BLaER1 treated with 17β-estradiol and CSF1 and Interleukin-3, amounts not matched to agents 10 nM and 100 nM (cell line): ENCODE data around the gene MRPS15.
"Not testable (repeated sequence)": the region's sequence is repeated elsewhere in the genome, so short reads cannot be mapped to it uniquely, and the experiment has no call there.

Experiments used
- H3K27ac ChIP-seq, 11 experiments: shearing (Covaris generic); formaldehyde crosslinking; 2 replicates each; pipeline ENCODE4 v1.8.1; 2022
- H3K27me3 ChIP-seq, 11 experiments: shearing (Covaris generic); formaldehyde crosslinking; 2 replicates each; pipeline ENCODE4 v1.8.1; 2022
- H3K36me3 ChIP-seq, 11 experiments: shearing (Covaris generic); formaldehyde crosslinking; 2 replicates each; pipeline ENCODE4 v1.8.1; 2022
- H3K4me1 ChIP-seq, 10 experiments: shearing (Covaris generic); formaldehyde crosslinking; 2 replicates each; pipeline ENCODE4 v1.8.1; 2022
- H3K4me2 ChIP-seq, 11 experiments: shearing (Covaris generic); formaldehyde crosslinking; 2 replicates each; pipeline ENCODE4 v1.8.1; 2022
- H3K4me3 ChIP-seq, 10 experiments: shearing (Covaris generic); formaldehyde crosslinking; 2 replicates each; pipeline ENCODE4 v1.8.1; 2022
- H3K9ac ChIP-seq, 11 experiments: shearing (Covaris generic); formaldehyde crosslinking; 2 replicates each; pipeline ENCODE4 v1.8.1; 2022
- H3K9me3 ChIP-seq, 11 experiments: shearing (Covaris generic); formaldehyde crosslinking; replicated peaks in 1 of 11; 2 replicates each; pipeline ENCODE4 v1.8.1; 2022
- H4K20me1 ChIP-seq, 11 experiments: shearing (Covaris generic); formaldehyde crosslinking; 2 replicates each; pipeline ENCODE4 v1.8.1; 2022
- Cebpa-rat ChIP-seq, 11 experiments: shearing (Covaris generic); IDR thresholded peaks; 2 replicates each; pipeline ENCODE4 v1.8.1; 2022

Gene MRPS15

DNA sequence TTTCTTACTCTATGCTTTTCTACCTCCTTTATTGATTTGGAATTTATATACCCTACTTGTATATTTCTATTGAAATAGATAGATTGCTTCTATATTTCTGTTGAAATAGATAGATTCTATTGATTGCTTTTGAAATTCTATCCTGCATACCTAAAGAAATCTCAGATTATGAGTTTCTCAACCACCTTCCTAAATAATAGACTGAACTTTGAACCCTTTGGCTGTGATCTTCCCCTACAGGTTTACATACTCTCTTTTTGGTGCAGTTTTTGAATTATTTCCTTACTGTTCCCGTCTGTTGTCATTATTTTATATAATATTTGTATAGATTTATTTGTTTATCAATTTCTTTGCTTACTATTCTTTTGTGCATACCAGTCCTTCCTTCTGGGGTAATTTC, 39.0 kb upstream of the MRPS15 start:
- H3K9me3 ChIP-seq: 0 out of 22 replicates have a peak, but pooled peaks cover 0 to 9% (median 0%) of the 10 kb centered on the region in 11 experiments
- H3K4me3 ChIP-seq: no peak overlapping the region
- no peak overlapping the region for H3K27ac ChIP-seq
- H3K27me3 ChIP-seq: no peaks in the 10 kb centered on the region
- no peaks in the 10 kb centered on the region for H4K20me1 ChIP-seq
- H3K4me2 ChIP-seq: no peak overlapping the region
- H3K9ac ChIP-seq: no peak overlapping the region
- TF ChIP-seq Cebpa-rat (IDR thresholded peaks at IDR 0.05): no peak
- no peaks in the 10 kb centered on the region for H3K36me3 ChIP-seq
- H3K4me1 ChIP-seq: no peaks in the 10 kb centered on the region

DNA sequence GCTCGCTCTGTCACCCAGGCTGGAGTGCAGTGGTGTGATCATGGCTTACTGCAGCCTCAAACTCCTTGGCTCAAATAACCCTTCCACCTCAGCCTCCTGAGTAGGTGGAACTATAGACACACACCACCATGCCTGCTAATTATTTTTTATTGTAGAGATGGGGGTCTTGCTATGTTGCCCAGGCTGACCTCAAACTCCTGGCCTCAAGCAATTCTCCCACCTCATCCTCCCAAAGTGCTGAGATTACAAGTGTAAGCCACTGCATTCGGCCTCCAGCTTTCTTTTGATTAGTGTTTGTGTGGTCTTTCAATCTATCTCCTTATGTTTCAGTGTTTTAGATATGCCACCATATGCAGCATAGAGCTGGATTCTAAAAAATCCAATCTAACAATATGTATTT, 38.4 kb upstream of the MRPS15 start:
- Histone ChIP-seq H3K9ac (no peak overlapping the region), H3K4me2 (no peak overlapping the region), H3K4me3 (no peak overlapping the region), H3K4me1 (no peaks in the 10 kb centered on the region), H3K27me3 (no peaks in the 10 kb centered on the region), H4K20me1 (no peaks in the 10 kb centered on the region), H3K36me3 (no peaks in the 10 kb centered on the region), H3K27ac (no peak overlapping the region), H3K9me3 (0 out of 22 replicates have a peak, but pooled peaks cover 0 to 9% (median 0%) of the 10 kb centered on the region in 11 experiments)
- TF ChIP-seq Cebpa-rat (IDR thresholded peaks at IDR 0.05): no peak

- H3K4me2 ChIP-seq, H3K9ac ChIP-seq, H3K27me3 ChIP-seq, H3K4me3 ChIP-seq, H3K4me1 ChIP-seq, H3K9me3 ChIP-seq, H3K36me3 ChIP-seq, H4K20me1 ChIP-seq, H3K27ac ChIP-seq: not testable (repeated sequence)
These were observed 37.7 kb upstream of the MRPS15 start for GRCh38 chr1:36501911-36502310.

DNA sequence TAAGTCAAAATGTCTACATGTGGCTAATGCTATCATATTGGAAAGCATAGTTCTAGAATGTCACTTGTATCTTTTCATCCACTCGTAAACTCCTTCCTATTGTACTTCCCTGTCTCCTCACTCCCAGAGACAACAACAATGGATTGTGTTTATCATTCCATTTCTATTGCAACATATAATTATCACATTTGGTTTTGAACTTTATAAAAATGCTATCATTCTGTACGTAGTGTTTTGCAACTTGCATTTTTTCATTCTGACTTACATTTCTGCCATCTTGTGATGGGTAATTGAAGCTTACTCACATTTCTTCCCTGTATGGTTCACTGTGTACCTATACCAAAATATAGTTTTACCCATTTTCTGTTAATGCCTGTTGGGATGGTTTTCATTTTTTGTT, 33.0 kb upstream of the MRPS15 start:
- H3K27ac ChIP-seq: no peak overlapping the region
- no peak for TF ChIP-seq Cebpa-rat (IDR thresholded peaks at IDR 0.05)
- H3K4me1 ChIP-seq: peaks cover 0 to 10% (median 9%) of the 10 kb centered on the region in 10 experiments; a peak in 16 of 20 replicates
- H3K27me3 ChIP-seq: no peaks in the 10 kb centered on the region
- no peak overlapping the region for H3K4me3 ChIP-seq
- H3K4me2 ChIP-seq: no peak overlapping the region
- H3K9ac ChIP-seq: no peak overlapping the region
- no peaks in the 10 kb centered on the region for H3K9me3 ChIP-seq
- H3K36me3 ChIP-seq: no peaks in the 10 kb centered on the region
- no peaks in the 10 kb centered on the region for H4K20me1 ChIP-seq

DNA sequence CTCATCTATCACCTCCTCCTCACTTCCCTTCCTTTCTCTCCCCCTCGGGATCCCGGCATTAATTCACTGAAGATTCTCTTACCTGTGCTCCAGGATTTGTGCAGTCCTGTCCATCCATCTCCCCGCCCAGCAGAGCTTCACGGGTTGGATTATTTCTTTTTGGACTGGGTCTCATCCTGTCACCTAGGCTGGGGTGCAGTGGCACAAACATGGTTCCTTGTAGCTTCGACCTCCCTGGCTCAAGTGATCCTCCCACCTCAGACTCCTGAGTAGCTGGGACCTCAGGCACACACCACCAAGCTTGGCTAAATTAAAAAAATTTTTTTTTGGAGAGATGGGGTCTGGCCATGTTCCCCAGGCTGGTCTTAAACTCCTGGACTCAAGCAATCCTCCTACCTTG, 30.8 kb upstream of the MRPS15 start:
- Histone ChIP-seq H3K27me3 (no peaks in the 10 kb centered on the region), H3K4me1 (peaks cover 0 to 24% (median 17%) of the 10 kb centered on the region in 10 experiments; a peak in 16 of 20 replicates), H3K4me3 (no peak overlapping the region), H3K4me2 (no peak overlapping the region), H3K9me3 (no peaks in the 10 kb centered on the region), H3K9ac (no peak overlapping the region), H4K20me1 (no peaks in the 10 kb centered on the region), H3K36me3 (no peaks in the 10 kb centered on the region), H3K27ac (no peak overlapping the region)
- no peak for TF ChIP-seq Cebpa-rat (IDR thresholded peaks at IDR 0.05)

DNA sequence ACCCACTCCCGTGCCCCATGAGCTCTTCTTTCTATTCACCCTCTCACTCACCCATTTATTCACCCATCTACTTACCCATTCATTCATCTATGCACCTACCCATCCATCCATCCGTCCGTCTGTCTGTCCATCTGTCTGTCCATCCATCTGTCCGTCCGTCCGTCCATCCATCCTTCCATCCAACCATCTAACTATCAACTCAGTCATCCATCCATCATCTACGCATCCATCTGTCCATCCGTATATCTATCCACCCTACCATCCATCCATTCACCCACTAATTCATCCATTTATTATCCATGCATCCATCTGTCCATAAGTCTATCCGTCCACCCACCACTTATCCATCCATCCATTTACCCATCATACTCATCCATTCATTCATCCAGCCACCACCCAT, 29.3 kb upstream of the MRPS15 start:
- H3K36me3 ChIP-seq: no peaks in the 10 kb centered on the region
- no peaks in the 10 kb centered on the region for H4K20me1 ChIP-seq
- peaks cover 0 to 24% (median 17%) of the 10 kb centered on the region in 10 experiments; a peak in 16 of 20 replicates for H3K4me1 ChIP-seq
- H3K9ac ChIP-seq: no peak overlapping the region
- no peak overlapping the region; a peak in 1 of 22 replicates for H3K4me2 ChIP-seq
- no peak overlapping the region for H3K27ac ChIP-seq
- no peak for TF ChIP-seq Cebpa-rat (IDR thresholded peaks at IDR 0.05)
- H3K4me3 ChIP-seq: no peak overlapping the region
- H3K9me3 ChIP-seq: peaks cover 0 to 4% (median 0%) of the 10 kb centered on the region in 11 experiments; a peak in 2 of 22 replicates
- H3K27me3 ChIP-seq: no peaks in the 10 kb centered on the region

DNA sequence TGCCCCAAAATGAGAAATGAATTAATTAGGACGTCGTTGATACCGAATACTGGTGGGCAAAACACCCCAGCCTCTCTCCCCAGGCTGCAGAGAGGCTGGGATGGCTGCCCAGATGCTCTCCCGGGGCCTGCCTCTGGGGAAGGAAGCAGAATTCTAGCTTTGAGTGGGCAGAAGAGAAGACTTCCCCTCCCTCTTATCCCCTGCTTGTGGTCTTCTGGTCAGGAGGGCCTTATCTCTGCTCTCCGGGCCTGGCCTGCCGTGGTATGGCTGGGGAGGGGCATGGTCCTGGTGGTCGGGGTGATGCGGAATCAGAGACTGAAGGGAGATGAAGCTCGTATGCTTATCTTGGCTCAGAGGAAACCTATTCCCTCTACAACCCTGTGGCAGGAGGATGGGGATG, 28.3 kb upstream of the MRPS15 start:
- H3K27me3 ChIP-seq: no peaks in the 10 kb centered on the region
- H3K27ac ChIP-seq: no peak overlapping the region
- TF ChIP-seq Cebpa-rat (IDR thresholded peaks at IDR 0.05): no peak
- peak overlapping the region in 9 of 11 experiments; percentile 14 to 69 (median 55); a peak in 19 of 22 replicates for H3K4me2 ChIP-seq
- peaks cover 0 to 4% (median 0%) of the 10 kb centered on the region in 11 experiments; a peak in 2 of 22 replicates for H3K9me3 ChIP-seq
- no peaks in the 10 kb centered on the region for H4K20me1 ChIP-seq
- H3K36me3 ChIP-seq: no peaks in the 10 kb centered on the region
- H3K9ac ChIP-seq: 0 out of 22 replicates have a peak overlapping the region, but pooled peaks of 2 of the 11 experiments have one; percentile 3 to 8
- peaks cover 2 to 24% (median 17%) of the 10 kb centered on the region in 10 experiments; a peak in 18 of 20 replicates for H3K4me1 ChIP-seq
- H3K4me3 ChIP-seq: no peak overlapping the region

DNA sequence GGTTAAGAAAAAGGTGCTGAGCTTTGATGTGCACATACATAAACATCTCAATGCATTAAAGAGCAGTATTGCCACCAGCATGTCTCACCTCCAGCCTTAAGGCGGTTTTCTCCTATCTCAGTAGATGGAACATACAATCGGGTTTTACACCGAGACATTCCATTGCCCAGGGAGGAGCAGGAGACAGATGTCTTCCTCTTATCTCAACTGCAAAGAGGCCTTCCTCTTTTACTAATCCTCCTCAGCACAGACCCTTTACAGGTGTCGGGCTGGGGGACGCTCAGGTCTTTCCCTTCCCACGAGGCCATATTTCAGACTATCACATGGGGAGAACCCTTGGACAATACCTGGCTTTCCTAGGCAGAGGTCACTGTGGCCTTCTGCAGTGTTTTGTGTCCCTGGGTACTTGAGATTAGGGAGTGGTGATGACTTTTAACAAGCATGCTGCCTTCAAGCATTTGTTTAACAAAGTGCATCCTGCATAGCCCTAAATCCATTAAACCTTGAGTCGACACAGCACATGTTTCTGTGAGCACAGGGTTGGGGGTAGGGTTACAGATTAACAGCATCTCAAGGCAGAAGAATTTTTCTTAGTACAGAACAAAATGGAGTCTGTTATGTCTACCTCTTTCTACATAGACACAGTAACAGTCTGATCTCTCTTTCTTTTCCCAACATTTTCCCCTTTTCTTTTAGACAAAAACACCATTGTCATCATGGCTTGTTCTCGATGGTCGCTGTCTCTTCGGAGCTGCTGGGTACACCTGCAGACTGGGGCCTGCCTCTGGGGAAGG, 25.3 kb upstream of the MRPS15 start:
- H3K4me2 ChIP-seq, H3K9me3 ChIP-seq, H3K4me3 ChIP-seq, H3K27me3 ChIP-seq, H3K9ac ChIP-seq, H3K36me3 ChIP-seq, H3K27ac ChIP-seq, H4K20me1 ChIP-seq: not testable (repeated sequence)
- H3K4me1 ChIP-seq: peaks cover 17 to 47% (median 34%) of the 10 kb centered on the region in 10 experiments

DNA sequence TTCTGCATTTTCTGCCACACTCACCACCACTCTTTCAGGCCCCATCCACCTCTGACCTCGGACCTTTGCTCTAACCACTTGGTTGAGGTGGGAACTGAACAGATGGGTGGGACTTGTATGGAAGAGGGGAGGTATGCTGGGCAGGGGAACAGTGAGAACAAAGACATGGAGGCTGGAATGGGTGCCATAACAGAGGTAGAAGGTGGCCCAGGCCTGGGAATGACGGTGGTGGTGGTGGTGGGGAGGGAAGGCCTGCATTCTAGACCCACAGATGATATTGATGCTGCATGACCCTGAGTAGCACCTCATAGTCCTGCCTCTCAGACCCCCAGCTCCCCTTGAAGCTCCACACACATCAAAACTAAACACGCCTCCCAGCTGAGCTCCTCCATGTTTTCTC, 23.7 kb upstream of the MRPS15 start:
- Histone ChIP-seq H3K27me3 (no peaks in the 10 kb centered on the region), H3K4me1 (peaks cover 23 to 56% (median 42%) of the 10 kb centered on the region in 10 experiments), H3K4me3 (no peak overlapping the region), H3K4me2 (no peak overlapping the region), H3K36me3 (no peaks in the 10 kb centered on the region), H4K20me1 (no peaks in the 10 kb centered on the region), H3K27ac (no peak overlapping the region), H3K9me3 (peaks cover 0 to 4% (median 0%) of the 10 kb centered on the region in 11 experiments; a peak in 2 of 22 replicates), H3K9ac (no peak overlapping the region)
- no peak for TF ChIP-seq Cebpa-rat (IDR thresholded peaks at IDR 0.05)

DNA sequence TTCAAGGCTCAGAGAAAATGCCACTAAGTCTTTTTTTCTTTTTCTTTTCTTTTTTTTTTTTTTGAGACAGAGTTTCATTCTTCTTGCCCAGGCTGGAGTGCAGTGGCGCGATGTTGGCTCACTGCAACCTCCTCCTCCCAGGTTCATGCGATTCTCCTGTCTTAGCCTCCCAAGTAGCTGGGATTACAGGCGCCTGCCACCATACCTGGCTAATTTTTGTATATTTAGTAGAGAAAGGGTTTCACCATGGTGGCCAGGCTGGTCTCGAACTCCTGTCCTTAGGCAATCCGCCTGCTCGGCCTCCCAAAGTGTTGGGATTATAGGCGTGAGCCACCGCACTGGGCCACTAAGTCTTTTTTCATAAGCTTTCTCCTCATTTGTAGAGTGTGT, 23.1 kb upstream of the MRPS15 start:
- not testable (repeated sequence) for H3K36me3 ChIP-seq, H3K4me3 ChIP-seq, H4K20me1 ChIP-seq, H3K9ac ChIP-seq, H3K27me3 ChIP-seq, H3K9me3 ChIP-seq
- Histone ChIP-seq H3K27ac (peak overlapping the region in 1 of 11 experiments; percentile 38; a peak in 1 of 22 replicates), H3K4me1 (peaks cover 23 to 56% (median 43%) of the 10 kb centered on the region in 10 experiments), H3K4me2 (peak overlapping the region in 8 of 11 experiments; percentile 50 to 74 (median 68); a peak in 13 of 22 replicates)
